Forelimb muscle (tissue), 1 donor: Measurements from ENCODE around the gene APBA1. TPM values are rescaled to one million over a fixed set of nuclear protein-coding genes. Genes with fewer than 3 reads are reported as not detected.

Source experiments
- DNase-seq: peaks from one replicate; pipeline ENCODE4 v3.0.0-alpha.2; 2013; ENCODE audit warnings: low read depth
- polyA plus RNA-seq: library from polyadenylated mRNA; unstranded; fragments of 120-200 nt; gene quantifications from one replicate; pipeline ENCODE4 v1.2.1, GENCODE V29; 2013; ENCODE audit not compliant: insufficient read length

APBA1 gene
- polyA plus RNA-seq, 1 donor = 5.3 TPM

DNA sequence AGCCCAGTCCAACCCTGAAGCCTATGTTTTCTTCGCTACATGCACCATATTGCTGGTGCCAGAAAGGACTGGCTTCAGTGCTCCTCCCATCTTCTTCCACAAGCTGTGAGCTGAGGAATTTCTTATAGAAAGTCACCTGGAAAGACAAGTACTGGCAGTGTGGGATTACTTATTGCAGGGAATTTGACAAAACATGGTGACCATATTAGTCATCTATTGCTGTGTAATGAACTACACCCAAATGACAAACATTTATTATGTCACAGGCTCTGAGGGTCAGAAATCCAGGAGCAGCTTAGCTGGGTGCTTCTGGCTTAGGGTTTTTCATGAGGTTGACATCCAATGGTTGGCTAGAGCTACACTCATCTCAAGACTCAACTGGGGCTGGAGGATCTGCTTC is 271.7 kb downstream of the APBA1 start:
- no peak for DNase-seq

DNA sequence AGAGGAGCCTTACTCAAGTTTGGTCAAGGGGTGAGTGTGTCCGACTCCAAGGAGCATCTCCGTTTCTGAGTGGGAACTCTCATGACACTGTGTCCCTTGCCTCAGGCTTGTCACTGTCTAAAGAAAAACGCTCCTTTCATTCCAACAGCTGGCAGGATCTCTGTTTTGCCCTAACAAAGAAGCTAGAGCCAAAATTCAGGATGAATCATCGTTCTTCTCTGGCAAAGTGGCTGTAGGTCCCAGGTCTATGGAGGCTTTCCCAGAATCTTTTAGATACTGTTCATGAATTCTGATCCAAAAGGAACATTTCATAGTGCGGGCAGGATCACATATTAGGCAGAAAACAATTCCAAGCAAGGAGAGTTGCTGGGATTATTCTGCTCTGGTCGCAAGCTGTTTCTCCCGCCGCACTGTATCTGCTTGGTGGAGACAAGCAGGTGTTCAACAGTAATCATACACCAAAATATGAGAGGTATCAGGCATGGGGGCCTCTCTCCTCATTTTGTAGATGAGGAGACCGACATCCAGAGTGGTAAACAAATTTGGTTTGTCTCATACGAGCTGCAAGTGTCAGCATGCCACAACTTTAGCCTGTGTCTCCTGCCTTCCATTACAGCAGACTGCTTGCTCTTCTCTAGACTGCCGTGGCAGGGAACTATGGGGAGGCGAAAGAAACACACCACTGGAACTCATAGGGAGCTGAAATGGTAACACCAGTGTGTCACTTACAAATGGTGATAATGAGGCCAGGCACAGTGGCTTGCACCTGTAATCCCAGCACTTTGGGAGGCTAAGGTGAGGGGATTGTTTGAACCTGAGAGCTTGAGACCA is 274.6 kb downstream of the APBA1 start:
- no peak for DNase-seq

DNA sequence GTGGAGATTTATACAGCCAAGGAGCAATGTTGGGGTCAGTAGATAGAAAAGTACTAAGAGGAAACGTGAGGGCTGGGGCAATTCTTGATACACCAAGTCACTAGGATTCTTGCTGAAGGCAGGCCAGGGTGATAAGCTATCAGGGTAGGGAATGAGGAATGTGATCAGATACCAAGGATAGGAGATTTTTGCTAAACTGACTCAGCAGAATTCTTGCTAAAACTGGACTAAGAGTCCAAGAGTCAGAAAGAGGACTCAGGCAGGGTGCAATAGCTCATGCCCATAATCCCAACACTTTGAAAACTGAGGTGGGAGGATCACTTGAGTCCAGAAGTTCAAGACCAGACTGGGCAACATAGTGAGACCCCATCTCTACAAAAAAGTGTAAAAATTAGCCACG is 275.4 kb downstream of the APBA1 start:
- no peak for DNase-seq

DNA sequence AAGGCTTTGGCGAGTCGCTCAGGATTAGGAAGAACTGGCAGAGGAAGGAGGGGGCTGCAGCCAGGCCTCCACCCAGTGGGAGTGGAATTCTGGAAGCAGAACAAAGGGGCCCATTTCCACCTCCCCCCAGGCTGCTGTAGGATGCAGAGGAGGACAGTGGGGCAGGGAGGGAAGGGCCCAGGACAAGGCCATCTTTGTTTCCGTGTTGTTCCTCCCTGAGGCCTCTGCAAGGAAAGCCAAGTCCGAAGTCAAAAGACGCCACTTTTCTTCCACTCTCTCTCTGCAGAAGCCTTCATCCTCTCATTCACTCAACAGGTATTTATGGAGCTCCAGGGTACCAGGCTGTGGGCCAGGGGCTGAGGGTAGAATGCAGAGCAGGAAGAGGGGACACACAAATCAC is 276.5 kb downstream of the APBA1 start:
- DNase-seq = no peak

DNA sequence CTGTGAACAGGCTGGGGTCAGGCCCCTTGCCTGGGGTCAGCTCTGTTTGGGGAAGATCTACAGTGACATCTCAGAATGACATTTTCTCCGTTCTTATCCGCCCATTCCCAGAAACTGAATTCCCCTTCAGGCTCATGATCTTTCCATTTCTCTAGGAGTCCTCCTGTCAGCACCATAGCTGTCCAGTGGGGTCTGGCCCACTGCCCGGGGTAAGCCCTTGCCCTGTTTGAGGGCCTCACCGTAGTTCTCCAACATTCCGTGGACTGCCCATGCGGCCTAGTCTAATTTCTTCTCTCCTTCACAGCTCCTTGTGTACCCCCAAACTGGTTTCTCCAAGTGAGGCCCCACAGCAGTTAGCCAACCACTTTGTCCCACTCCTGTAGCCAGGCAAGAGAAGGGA is 278.7 kb downstream of the APBA1 start:
- no peak for DNase-seq

DNA sequence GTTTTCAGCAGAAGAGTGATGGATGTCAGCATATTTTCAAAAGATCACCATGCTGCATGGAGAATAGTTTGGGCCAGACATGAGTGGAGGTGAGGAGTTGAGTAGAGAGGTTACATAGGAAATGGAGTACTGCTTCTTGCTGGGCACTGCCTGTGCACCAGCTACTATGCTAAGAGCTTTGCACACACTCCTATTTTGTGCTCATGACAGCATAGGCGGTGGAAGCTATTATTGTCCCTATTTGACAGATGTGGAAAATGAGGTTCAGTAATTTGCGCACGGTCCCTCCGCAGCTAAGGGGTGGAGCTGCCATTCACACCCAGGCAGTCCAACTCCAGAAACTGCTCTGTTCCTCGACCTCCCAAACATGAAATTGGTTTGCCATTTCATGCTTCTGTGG is 279.3 kb downstream of the APBA1 start:
- DNase-seq = no peak

DNA sequence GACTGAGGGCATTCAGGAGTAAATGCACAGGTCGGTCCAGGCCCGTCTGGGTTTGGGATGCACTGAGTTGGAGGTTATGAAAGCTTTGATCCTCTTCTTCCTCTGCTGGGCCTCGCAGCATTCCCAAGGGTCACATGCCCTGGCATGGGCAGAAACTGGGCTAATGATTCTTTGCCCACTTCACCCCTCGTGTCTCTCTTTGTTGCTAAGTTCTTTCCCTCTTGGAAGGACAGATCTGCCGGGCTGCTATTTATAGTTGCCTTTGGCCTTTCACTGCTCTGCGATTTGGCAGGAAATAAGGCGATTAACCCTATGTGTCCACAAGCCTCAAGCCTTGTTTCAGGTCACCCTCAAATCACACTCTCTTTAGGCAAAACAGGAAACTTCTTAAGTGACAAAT is 280.2 kb downstream of the APBA1 start:
- DNase-seq = no peak

DNA sequence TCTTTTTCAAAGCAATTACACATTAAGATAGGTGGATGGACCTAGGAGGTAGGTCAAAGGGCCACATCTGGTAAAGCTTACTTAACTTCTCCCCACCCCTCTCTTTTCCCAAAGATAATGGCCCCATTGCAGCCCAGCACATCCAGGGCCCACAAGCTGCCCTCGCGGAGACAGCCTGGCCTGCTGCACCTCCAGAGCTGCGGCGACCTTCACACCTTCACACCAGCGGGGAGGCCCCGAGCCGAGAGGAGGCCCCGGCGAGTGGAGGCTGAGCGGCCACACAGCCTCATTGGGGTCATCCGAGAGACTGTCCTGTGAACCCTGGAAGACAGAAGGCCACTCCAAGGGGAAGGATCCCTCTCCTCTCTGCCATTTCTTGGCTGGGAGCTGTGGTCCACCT is 280.7 kb downstream of the APBA1 start:
- DNase-seq = no peak

DNA sequence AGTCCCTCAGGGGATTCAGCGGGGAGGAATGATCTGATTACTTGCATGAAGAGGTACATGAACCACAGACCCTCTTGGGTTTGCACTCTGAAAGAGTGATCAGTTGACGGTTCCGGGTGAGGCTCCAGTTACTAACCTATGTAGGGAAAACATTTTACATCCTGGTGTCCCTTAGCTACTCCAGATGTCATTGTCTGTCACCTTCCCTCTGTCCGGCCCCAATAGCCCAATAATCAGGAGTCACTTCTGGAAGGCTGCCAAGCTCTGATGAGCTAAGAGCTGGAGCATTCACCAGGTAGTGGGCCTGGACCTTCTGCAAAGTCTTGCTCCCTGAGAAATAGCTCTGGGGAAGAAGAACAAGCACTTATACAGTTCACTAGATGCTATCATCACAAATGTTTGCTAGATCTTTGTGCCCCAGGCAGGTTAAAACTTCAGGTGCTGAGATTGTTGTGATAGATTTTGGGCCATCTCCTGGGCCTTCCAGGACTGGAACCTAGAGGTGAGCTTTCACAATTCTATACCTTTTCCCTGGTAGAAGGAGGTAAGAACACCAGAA is 282.7 kb downstream of the APBA1 start:
- DNase-seq = no peak

DNA sequence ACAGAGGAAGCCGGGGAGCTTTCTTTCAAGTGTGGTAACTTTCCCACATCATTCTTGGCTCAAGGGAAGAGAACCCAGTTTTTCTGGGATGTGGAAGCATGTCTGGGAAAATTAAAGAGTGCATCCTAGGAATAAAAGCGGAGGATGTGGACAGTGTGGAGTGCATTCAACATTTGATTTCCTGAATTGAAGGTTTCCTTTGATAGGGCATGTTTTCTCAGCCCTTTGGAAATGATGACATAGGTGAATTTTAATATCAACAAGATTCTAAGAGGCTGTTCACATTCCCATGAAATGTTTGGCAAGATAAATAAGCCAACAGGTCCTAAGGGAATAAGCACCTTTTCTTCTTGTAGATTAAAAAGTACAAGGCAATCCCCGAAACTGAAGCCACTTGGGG is 283.6 kb downstream of the APBA1 start:
- DNase-seq = no peak

DNA sequence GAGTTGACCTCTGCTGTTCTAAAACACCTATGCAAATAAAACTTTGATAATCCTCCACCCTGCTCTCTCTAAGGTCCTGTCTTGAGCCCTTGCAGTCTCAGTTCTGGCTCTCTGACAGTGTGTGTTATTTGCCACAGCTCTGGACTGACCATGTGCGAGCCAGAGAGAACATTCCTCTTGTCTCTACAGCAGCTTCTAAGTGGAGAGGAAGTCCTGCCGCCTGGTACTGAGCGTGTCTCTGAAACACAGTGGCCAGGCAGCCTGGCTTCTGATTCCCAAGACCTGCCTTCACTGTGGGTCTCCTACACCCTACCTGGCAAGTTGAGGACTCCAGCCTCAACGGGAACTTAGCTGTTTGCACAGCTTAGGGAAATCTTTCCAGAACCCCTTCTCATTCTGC is 285.5 kb downstream of the APBA1 start:
- no peak for DNase-seq

DNA sequence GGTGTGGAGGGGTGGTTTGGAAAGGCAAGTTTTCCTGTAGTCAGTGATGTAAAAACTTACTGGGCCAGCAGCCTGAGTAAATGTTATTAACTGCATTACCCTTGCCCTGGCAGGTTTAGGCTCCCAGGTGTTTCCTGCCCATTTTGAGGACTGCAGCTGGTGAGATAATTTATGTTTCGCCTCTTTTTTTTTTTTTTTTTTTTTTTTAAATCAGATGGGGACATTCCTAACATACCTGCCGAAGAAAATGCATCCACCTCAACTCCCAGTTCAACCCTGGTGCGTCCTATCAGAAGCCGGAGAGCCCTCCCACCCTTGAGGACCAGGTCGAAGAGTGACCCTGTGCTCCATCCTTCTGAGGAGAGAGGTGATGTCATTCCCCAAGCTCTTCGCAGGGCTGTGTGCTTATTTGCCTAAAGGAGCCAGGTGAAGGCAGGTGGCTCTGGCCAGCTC is 286.6 kb downstream of the APBA1 start:
- DNase-seq = no peak

DNA sequence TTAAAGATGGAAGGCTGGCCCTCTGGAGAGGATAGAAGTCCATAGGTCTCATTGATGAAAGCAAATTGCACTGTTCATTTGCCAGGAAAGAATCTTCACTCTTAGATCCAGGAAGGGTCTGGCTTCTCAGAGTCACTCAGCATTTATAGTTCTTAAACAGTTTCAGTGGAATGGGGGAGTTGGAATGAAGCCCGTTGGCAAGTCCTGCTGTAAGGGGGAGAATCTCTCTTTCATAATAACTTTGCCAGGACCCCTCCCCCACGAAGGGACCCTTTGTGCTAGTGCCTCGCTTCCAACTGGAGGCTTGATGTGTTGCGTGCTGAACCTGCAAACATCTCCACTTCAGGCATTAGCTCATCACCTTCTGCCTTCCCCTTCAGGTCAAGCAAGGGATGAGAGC is 290.0 kb downstream of the APBA1 start:
- DNase-seq = no peak

DNA sequence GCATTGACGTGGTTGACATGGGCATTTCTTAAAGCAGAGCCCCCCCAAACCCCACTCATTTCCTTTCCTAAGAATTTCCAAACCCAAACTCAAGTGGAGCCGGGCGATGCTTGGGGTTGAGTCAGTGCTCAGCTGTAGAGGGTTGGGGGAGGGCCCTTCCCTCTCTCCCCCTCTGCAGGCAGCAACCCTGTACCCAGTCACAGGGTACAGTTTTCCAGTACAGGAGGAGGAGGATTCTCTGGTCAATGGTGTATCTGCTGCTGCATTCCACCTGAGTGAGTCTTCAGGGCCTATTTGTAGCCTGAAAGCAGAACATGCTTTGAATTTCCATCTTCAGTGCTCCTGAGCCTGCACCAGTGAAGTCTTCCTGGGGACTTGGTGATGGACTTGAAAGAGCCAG is 291.4 kb downstream of the APBA1 start:
- DNase-seq = no peak

DNA sequence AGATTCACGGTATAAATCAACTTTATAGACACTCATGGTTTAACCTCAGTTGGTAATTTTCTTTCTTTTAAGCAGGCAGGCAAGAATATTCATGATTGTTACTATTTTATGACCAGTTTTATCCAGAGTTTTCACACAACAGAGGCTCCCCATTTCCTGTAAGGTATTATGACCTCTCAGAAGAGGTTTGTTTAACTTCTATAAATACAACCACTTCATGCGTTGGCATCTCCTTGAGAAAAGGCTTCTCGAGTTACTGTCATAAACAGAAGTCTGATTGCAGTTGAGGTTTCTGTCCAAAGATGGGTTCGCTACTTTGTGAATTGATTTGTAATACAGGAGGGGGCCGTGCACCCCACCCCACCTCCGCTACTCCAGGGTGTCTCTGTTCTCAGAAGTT is 291.9 kb downstream of the APBA1 start:
- no peak for DNase-seq

DNA sequence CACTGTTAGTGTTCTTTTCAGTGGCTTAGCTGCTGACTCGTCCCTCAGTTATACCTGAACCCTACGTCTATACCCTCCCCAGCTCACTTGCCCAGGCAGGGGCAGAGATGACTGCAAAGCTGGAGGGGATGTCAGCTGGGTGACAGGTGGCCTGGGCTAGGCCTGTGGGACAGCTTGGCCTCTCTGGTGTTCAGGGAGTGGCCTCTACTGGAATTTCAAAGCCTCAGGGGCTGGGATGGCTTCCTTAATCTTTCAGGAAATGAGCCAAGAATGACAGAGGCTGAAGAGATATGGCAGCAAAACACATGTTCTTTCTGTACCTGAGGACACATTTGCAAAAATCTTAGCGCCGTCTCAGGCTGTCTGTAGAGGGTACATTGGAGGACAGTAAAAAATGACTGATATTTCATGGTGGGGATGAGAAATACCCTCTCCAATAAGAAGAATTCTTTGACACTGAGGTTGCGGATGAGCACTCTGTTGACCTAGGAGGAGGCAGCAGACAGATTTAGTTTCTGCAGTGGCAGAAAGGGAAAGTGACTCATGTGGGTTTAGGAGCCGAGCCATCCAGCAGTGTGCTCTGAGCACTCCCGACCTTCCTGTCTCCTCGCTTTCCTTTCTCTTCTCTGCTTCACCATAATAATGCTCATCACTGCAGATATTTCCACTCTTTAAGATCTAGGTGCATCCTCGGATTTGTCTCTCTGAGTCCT is 292.7 kb downstream of the APBA1 start:
- no peak for DNase-seq

DNA sequence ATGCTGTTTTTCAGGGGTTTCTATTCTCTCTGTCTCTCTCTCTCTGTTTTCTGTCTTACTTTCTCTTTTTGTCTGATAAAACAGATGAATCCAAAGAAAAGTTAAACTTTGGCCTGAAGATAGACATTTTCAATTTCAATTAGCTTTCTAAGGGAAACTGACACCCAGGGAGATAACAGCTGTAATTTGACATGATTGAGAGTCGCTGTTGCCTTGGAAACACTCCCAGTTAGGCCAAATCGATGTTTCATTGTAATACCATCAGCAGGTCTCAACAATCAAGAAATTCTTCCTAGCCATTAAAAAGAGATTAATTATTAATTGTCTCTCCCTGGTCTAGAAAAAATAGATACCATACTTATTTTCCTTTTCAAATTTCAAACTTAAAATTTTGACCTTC is 294.2 kb downstream of the APBA1 start:
- no peak for DNase-seq

Other genes starting within 250 kb of the APBA1 start
- 23.8 TPM for gene PTAR1, start 87.6 kb upstream of the APBA1 start, polyA plus RNA-seq
- not detected for gene CFAP95, start 148.4 kb upstream of the APBA1 start, polyA plus RNA-seq